Mesodermal cell (in vitro differentiated cells): ENCODE data around the gene NCF4.

Experiments
- H3K27ac ChIP-seq: 2 replicates; pipeline ENCODE4 v1.7.0; 2013; ENCODE audit warnings: mild to moderate bottlenecking, low read depth, low read length, moderate library complexity; ENCODE audit not compliant: severe bottlenecking
- H3K36me3 ChIP-seq: 2 replicates; pipeline ENCODE4 v1.7.1; 2013; ENCODE audit warnings: mild to moderate bottlenecking, low read length, moderate library complexity; ENCODE audit not compliant: control insufficient read depth, insufficient read depth
- H3K4me1 ChIP-seq: one replicate; pipeline ENCODE4 v1.7.1; 2013; ENCODE audit warnings: mild to moderate bottlenecking, low read length; ENCODE audit not compliant: insufficient read depth, control insufficient read depth, poor library complexity, severe bottlenecking
- H3K4me3 ChIP-seq: 2 replicates; pipeline ENCODE4 v1.7.0; 2013; ENCODE audit warnings: low read length, control low read depth, mild to moderate bottlenecking; ENCODE audit not compliant: insufficient read depth, poor library complexity, severe bottlenecking; ENCODE audit errors: extremely low read depth
- H3K9me3 ChIP-seq: 2 replicates; pipeline ENCODE4 v1.7.1; 2013; ENCODE audit warnings: mild to moderate bottlenecking, low read length, moderate library complexity; ENCODE audit not compliant: control insufficient read depth
- WGBS, 2 experiments: methylation state at CpG; one replicate each; pipeline ENCODE4 v1.1.5; 2013; ENCODE audit warnings: missing lambda C conversion rate in 2 of 2; ENCODE audit not compliant: insufficient coverage in 2 of 2; 5-methylcytosine and 5-hydroxymethylcytosine counted together

Gene NCF4

GRCh38 chr22:36856121-36856791 is 4.5 kb upstream of the NCF4 start:
- 11 to 20% methylated on average over 20 to 29 of the region's 30 CpGs for WGBS, 2 experiments
- Histone ChIP-seq H3K36me3 (no peaks in the 10 kb centered on the region), H3K4me3 (no peak overlapping the region), H3K4me1 (no peaks in the 10 kb centered on the region), H3K9me3 (no peaks in the 10 kb centered on the region), H3K27ac (no peak overlapping the region)

DNA sequence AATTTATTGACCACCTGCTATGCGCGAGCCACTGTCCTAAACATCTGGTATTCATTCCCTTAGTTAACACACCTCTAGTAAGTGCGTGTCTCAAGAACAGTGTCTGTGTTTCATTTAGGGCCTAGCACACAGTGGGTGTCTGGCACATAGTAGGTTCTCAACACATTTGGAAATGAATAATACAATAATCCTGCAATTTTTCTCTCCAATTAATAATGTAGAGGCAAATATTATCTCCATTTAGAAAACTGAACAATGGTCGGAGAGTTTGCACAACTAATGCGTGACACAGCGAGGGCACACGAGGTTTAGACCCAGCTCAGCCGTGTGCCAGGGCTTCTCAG is 4.0 kb upstream of the NCF4 start:
- Histone ChIP-seq H3K4me3 (no peak overlapping the region), H3K9me3 (no peaks in the 10 kb centered on the region), H3K4me1 (no peaks in the 10 kb centered on the region), H3K27ac (no peak overlapping the region), H3K36me3 (no peaks in the 10 kb centered on the region)
- 76 to 79% methylated on average over 5 to 8 of the region's 8 CpGs for WGBS, 2 experiments

- WGBS, 2 experiments = 73 to 80% methylated on average over 2 to 7 of the region's 9 CpGs
- Histone ChIP-seq H3K36me3 (no peaks in the 10 kb centered on the region), H3K4me3 (no peak overlapping the region), H3K27ac (no peak overlapping the region), H3K4me1 (no peaks in the 10 kb centered on the region), H3K9me3 (no peaks in the 10 kb centered on the region)
Observed at GRCh38 chr22:36858156-36858555, 2.6 kb upstream of the NCF4 start.

GRCh38 chr22:36858966-36859365 is 1.8 kb upstream of the NCF4 start:
- Histone ChIP-seq H3K27ac (no peak overlapping the region), H3K4me1 (no peaks in the 10 kb centered on the region), H3K4me3 (no peak overlapping the region), H3K36me3 (no peaks in the 10 kb centered on the region), H3K9me3 (no peaks in the 10 kb centered on the region)
- 56 to 100% methylated on average over 1 of the region's 2 CpGs for WGBS, 2 experiments

DNA sequence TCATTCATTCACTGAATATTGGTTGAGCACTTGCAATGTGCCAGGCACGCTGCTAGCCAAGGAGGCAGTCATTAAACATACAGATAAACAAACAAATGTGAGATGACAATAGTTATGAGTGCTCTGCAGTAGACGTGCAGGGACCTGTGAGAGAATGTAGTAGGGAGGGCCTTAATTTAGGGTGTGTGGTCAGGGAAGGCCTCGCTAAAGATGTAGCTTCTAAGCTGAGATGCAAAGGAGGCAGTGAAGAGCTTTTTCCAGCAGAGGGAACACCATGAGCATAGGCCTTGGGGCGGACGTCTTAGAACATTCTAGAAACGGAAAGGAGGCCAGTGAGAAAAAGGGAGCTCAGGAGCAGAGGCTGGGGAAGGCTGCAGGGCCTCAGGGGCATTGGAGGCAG is 789 bp upstream of the NCF4 start:
- H3K4me3 ChIP-seq = no peak overlapping the region
- 67 to 81% methylated on average over 5 of the region's 6 CpGs for WGBS, 2 experiments
- H3K4me1 ChIP-seq = peaks cover under 1% of the 10 kb centered on the region
- H3K36me3 ChIP-seq = no peaks in the 10 kb centered on the region
- no peak overlapping the region for H3K27ac ChIP-seq
- H3K9me3 ChIP-seq = no peaks in the 10 kb centered on the region

DNA sequence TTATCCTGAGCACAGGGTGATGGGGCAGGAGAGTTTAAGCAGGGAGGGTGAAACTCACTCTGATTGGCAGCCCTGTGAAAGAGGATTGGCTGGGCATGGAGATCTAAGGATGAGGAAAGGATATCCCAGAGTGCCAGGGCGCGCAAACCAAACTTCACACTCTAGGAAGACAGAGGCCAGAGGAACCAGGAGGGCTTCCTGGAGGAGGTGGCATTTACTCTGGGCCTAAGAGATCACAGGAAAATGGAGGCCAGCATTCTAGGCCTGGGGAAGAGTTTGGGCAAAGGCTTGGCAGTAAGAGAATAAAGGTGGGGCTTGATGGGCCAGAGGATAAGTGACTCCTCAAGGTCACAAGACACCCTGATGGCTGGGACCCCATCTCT is 377 bp upstream of the NCF4 start:
- no peaks in the 10 kb centered on the region for H3K9me3 ChIP-seq
- 79% methylated on average over 2 of the region's 2 CpGs; no CpG with 5 or more reads in 1 of the 2 experiments for WGBS, 2 experiments
- H3K27ac ChIP-seq = no peak overlapping the region
- H3K4me1 ChIP-seq = peaks cover 4% of the 10 kb centered on the region
- no peaks in the 10 kb centered on the region for H3K36me3 ChIP-seq
- no peak overlapping the region for H3K4me3 ChIP-seq

DNA sequence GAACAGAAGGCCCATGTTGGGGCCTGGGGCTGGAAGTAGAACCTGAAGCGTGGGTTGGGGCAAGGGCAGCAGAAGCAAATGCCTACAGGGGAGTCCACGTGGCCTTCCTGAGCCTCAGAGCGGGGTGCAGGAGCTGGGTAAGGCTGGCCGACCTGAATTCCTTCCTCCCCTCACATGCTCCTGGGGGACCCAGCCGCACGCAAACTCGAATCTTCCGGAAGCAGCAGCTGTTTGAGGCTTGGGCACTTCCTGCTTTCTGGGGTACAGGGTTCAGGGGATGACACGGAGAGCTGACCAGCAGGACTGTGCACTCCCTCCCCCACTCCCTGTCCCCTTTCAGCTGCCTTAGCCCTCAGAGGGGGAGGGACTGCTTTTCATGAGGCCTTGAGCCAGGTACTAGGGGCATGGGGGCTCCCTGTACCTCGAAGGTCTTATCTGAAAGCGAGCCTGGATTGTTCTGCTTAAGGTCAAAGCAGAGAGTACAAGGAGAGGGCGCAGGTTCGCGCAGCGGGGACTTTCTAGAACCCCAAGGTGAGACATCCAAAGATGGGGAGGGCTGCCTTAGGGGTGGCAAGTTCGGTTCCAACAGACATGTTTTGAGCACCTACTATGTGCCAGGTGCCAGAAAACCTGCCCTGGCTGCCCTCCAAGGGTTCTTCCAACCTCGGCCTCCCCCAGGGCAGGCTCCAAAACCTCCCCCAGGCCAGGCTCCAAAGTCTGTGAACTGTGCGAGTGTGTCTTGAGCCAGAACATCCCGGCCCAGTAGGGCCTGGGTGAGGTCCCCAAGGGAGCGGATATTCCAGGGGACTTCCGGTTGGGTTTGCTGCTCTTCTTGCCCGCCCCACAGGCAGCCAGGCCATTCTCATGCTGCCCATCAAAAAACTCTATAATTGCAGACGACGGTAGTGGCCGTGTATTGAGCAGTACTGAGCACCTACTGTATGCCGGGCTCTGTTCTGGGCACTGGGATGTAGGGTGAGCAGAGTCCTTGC is 1.7 kb downstream of the NCF4 start:
- no peaks in the 10 kb centered on the region for H3K9me3 ChIP-seq
- H3K4me1 ChIP-seq = peaks cover 4% of the 10 kb centered on the region
- H3K36me3 ChIP-seq = no peaks in the 10 kb centered on the region
- no peak overlapping the region for H3K4me3 ChIP-seq
- WGBS, 2 experiments = 87 to 93% methylated on average over 18 to 19 of the region's 26 CpGs
- no peak overlapping the region for H3K27ac ChIP-seq

- Histone ChIP-seq H3K36me3 (no peaks in the 10 kb centered on the region), H3K27ac (no peak overlapping the region), H3K4me1 (peaks cover 4% of the 10 kb centered on the region), H3K4me3 (no peak overlapping the region), H3K9me3 (no peaks in the 10 kb centered on the region)
- 91 to 95% methylated on average over 10 to 11 of the region's 11 CpGs for WGBS, 2 experiments
Observed at GRCh38 chr22:36863281-36863680, 2.5 kb downstream of the NCF4 start.

- H3K4me3 ChIP-seq = no peak overlapping the region
- 81 to 90% methylated on average over 4 to 6 of the region's 6 CpGs for WGBS, 2 experiments
- H3K27ac ChIP-seq = no peak overlapping the region
- peaks cover 4% of the 10 kb centered on the region for H3K4me1 ChIP-seq
- no peaks in the 10 kb centered on the region for H3K9me3 ChIP-seq
- H3K36me3 ChIP-seq = no peaks in the 10 kb centered on the region
Observed at GRCh38 chr22:36863979-36864378, 3.2 kb downstream of the NCF4 start.

- Histone ChIP-seq H3K9me3 (no peaks in the 10 kb centered on the region), H3K4me3 (no peak overlapping the region), H3K27ac (no peak overlapping the region), H3K4me1 (peaks cover 4% of the 10 kb centered on the region), H3K36me3 (no peaks in the 10 kb centered on the region)
- WGBS, 2 experiments = 90 to 95% methylated on average over 13 to 14 of the region's 14 CpGs
Observed at GRCh38 chr22:36864454-36865215, 3.8 kb downstream of the NCF4 start.
